DND-41 (cell line): ENCODE data around the gene DPP6.

Experiments
- ATAC-seq: fragments of 200-7000 bp; cut with Tn5 transposase; 3 replicates; pipeline ENCODE4 v1.9.1; 2021; ENCODE audit warnings: low read depth; ENCODE audit not compliant: insufficient read depth
- DNase-seq: peaks from one replicate; pipeline ENCODE4 v3.0.0-alpha.2; 2020
- H2AFZ ChIP-seq: 2 replicates; pipeline ENCODE4 v1.6.0; 2012; ENCODE audit warnings: low read depth, low read length
- H3K27ac ChIP-seq: 2 replicates; pipeline ENCODE4 v1.5.1; 2012; ENCODE audit warnings: low read length, inconsistent platforms
- H3K27me3 ChIP-seq: fragments of 200-600 bp; sonication (generic); 2 replicates; pipeline ENCODE4 v1.6.0; 2012; ENCODE audit warnings: low read length, mild to moderate bottlenecking, inconsistent platforms; ENCODE audit not compliant: insufficient read depth, poor library complexity
- H3K36me3 ChIP-seq: 2 replicates; pipeline ENCODE4 v1.5.1; 2012; ENCODE audit warnings: low read length, inconsistent platforms; ENCODE audit not compliant: insufficient read depth
- H3K4me1 ChIP-seq: 2 replicates; pipeline ENCODE4 v1.5.1; 2012; ENCODE audit warnings: mild to moderate bottlenecking, low read length; ENCODE audit not compliant: insufficient read depth
- H3K4me2 ChIP-seq: 2 replicates; pipeline ENCODE4 v1.6.0; 2012; ENCODE audit warnings: mild to moderate bottlenecking, moderate library complexity, low read length, inconsistent platforms; ENCODE audit not compliant: insufficient read depth
- H3K4me3 ChIP-seq, 2 experiments: fragments of 200-600 bp in 1 of 2; shearing (Covaris generic) in 1 of 2; 2 replicates each; pipeline ENCODE4 v1.5.1; 2012 to 2016; ENCODE audit warnings: inconsistent platforms in 2 of 2, low read length in 2 of 2, mild to moderate bottlenecking in 2 of 2, low read depth in 1 of 2, moderate library complexity in 1 of 2
- H3K79me2 ChIP-seq: 2 replicates; pipeline ENCODE4 v1.6.0; 2012; ENCODE audit warnings: low read length, inconsistent platforms; ENCODE audit not compliant: insufficient read depth
- H3K9ac ChIP-seq: 2 replicates; pipeline ENCODE4 v1.6.0; 2012; ENCODE audit warnings: low read depth, mild to moderate bottlenecking, inconsistent platforms, low read length, moderate library complexity
- H3K9me3 ChIP-seq: 2 replicates; pipeline ENCODE4 v1.5.1; 2012; ENCODE audit warnings: low read length, moderate library complexity, mild to moderate bottlenecking, inconsistent platforms; ENCODE audit not compliant: insufficient read depth, severe bottlenecking
- H4K20me1 ChIP-seq: 2 replicates; pipeline ENCODE4 v1.6.0; 2012; ENCODE audit warnings: low read length; ENCODE audit not compliant: insufficient read depth
- EZH2 ChIP-seq: IDR thresholded peaks from 3 replicates; pipeline ENCODE4 v1.6.1; 2012; ENCODE audit warnings: borderline replicate concordance, low read depth, mild to moderate bottlenecking, moderate library complexity, low read length, inconsistent platforms; ENCODE audit not compliant: severe bottlenecking
- TF ChIP-seq, protein P1 (sequence below): IDR thresholded peaks from 2 replicates; pipeline ENCODE4 v1.5.1; 2012; ENCODE audit warnings: borderline replicate concordance, low read length, moderate library complexity, mild to moderate bottlenecking; ENCODE audit not compliant: poor library complexity, severe bottlenecking; ENCODE audit errors: extremely low read depth

Gene DPP6

DNA sequence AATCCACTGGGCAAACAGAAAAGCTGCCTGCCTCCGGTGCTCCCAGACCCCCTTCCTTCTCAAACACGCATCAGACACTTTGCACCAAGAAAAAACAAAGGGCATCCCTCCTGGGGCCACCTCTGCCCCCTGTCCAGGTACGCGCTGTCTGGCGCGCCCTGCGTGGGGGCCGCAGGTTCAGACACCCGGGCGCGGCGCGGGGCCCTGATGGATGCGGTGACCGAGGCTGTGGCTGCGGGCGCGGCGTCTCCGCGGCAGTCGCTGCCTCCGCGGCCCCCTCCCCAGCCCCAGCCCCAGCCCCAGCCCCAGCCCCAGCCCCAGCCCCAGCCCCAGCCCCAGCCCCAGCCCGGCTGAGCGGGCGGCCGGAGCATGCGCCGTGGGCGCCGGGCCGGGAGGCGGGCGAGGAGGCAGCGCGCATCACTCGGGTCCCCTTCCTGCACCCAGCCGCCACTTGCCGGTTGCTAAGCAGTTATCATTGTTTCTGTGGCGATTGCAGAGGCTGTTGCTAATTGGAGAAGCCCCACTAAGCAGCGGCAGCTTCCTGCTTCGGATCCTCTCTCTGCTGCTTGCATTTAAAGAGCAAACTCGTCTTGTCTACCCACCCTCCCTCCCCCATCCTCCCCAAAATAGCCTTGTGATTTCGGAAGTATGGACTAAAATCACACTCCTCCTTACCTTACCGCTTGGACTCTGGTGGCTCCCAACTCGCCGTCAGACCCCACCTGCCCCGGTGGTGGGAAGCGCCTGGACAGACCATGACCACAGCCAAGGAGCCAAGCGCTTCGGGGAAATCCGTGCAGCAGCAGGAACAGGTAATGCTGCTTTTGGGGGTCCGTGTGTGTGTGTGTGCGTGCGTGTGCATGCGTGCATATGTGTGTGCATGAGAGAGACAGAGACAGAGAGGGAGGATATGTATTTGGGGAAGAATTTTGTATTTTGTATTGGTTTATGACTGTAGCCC lies 252.8 kb downstream of the DPP6 start:
- DNase-seq (no peak), ATAC-seq (no peak)
- Histone ChIP-seq H3K4me3 (no peak overlapping the region), H3K9me3 (no peaks in the 10 kb centered on the region), H2AFZ (no peak overlapping the region), H4K20me1 (no peaks in the 10 kb centered on the region), H3K4me2 (no peak overlapping the region), H3K4me1 (no peaks in the 10 kb centered on the region), H3K79me2 (no peaks in the 10 kb centered on the region), H3K27ac (no peak overlapping the region), H3K36me3 (no peaks in the 10 kb centered on the region), H3K9ac (no peak overlapping the region), H3K27me3 (no peaks in the 10 kb centered on the region)
- TF ChIP-seq EZH2, result no peak
- TF ChIP-seq, protein P1, sequence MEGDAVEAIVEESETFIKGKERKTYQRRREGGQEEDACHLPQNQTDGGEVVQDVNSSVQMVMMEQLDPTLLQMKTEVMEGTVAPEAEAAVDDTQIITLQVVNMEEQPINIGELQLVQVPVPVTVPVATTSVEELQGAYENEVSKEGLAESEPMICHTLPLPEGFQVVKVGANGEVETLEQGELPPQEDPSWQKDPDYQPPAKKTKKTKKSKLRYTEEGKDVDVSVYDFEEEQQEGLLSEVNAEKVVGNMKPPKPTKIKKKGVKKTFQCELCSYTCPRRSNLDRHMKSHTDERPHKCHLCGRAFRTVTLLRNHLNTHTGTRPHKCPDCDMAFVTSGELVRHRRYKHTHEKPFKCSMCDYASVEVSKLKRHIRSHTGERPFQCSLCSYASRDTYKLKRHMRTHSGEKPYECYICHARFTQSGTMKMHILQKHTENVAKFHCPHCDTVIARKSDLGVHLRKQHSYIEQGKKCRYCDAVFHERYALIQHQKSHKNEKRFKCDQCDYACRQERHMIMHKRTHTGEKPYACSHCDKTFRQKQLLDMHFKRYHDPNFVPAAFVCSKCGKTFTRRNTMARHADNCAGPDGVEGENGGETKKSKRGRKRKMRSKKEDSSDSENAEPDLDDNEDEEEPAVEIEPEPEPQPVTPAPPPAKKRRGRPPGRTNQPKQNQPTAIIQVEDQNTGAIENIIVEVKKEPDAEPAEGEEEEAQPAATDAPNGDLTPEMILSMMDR, result no peak

DNA sequence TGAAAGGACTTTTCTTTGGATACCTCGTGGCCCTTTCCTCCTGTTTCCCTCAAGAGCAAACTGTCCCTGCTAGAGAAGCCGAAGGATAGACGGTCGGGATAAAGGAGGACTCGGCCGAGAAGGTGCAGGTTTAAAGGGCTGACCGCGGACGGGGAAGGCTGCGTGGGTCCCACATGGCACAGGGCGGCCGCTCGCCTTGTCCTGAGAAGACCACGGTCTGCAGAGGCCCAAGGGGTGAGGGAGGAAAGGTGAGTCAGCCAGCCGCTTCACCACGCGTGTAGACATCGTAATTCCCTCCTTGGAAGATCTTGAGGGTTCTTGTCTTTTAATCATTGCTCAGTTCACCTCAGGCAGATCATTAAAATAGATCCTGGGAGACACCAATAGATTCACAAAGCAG lies 253.8 kb downstream of the DPP6 start:
- Histone ChIP-seq H3K4me3 (no peak overlapping the region), H3K27me3 (no peaks in the 10 kb centered on the region), H3K4me1 (no peaks in the 10 kb centered on the region), H3K36me3 (no peaks in the 10 kb centered on the region), H3K4me2 (no peak overlapping the region), H3K9ac (no peak overlapping the region), H2AFZ (no peak overlapping the region), H3K79me2 (no peaks in the 10 kb centered on the region), H3K27ac (no peak overlapping the region), H4K20me1 (no peaks in the 10 kb centered on the region), H3K9me3 (no peaks in the 10 kb centered on the region)
- DNase-seq (no peak), ATAC-seq (no peak)
- no peak for TF ChIP-seq EZH2
- TF ChIP-seq, protein P1, result no peak

DNA sequence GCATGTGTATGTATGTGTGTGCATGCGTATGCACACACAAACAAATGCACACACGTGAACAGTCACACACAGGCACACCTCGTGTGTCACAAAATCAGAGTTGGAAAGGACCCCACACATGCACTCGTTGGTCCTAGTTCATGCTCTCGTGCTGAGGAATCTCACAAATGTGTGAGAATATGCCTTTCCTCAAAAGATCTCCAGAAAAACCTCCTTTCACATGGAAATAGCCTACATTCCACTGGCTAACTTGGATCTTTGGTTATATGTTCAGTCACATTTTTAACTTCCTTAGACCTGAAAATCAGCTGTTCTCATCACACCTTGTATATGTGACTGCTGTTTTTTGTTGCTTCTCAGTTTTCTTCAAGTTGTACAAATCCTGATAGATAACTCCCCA lies 256.7 kb downstream of the DPP6 start:
- DNase-seq (no peak), ATAC-seq (no peak)
- Histone ChIP-seq H3K9me3 (no peaks in the 10 kb centered on the region), H3K27ac (no peak overlapping the region), H3K4me2 (no peak overlapping the region), H3K4me3 (no peak overlapping the region), H3K27me3 (no peaks in the 10 kb centered on the region), H3K36me3 (no peaks in the 10 kb centered on the region), H3K4me1 (no peaks in the 10 kb centered on the region), H4K20me1 (no peaks in the 10 kb centered on the region), H3K9ac (no peak overlapping the region), H3K79me2 (no peaks in the 10 kb centered on the region), H2AFZ (no peak overlapping the region)
- TF ChIP-seq, protein P1, result no peak
